ENCODE measurements around the gene FSTL4. TPM values are rescaled to one million over a fixed set of nuclear protein-coding genes. Genes with fewer than 3 reads are reported as not detected.
"Not testable (repeated sequence)": the region's sequence is repeated elsewhere in the genome, so short reads cannot be mapped to it uniquely, and the experiment has no call there.

FSTL4 gene
- total and polyA plus RNA-seq, 4 donors: 0.42 TPM; not detected in 3

DNA sequence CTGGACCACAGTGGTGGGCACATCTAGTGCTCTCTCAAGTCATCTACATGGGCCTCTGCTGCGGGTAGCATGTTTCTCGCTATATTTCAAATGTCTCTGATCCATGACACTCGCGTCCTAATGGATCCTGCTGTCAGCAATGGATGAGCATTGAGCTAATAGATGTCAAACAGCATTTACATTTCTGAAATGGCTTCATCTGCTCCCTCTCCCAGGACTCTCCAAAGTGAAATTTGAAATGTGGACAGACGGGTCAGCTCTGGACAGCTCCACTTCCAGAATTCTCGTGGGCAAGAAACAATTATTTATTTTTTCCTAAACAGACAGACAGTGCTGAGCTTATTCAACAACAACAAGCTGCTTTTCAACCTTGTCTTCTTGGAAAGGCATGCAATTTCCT is 58.1 kb downstream of the FSTL4 start:
- WGBS, 2 donors: 58 to 68% methylated on average over 6 of the region's 6 CpGs
- intact Hi-C loops (cut with DNase I): no loop called here

DNA sequence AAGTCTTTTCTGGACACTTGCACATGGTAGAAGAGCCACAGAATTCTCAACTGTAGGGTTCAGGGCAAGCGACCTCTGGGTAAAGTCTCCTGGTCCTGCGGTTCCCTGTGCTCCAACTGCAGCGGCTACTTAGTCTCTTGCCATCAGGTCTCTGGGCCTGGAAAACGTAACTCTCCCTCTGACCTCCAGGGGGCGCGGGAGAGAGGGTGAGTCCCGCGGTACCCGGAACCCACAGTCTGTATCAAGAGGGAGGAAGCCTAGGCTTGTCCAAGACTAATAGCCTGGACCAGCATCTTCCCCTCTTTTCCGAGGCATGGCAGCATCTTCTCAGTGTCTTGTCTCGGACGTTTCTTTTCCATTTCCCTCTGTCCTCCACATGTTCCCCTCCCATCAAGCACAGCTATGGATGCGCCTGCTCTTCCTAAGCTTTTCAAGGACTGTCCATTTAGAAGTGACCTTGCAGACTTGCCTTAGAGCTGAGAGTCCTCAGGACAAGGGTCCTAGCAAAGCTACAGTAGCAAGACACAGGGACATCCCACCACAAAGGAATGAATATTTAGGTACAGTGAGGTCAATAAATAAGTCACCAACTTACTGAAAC is 59.3 kb downstream of the FSTL4 start:
- peak; percentile 73 for ATAC-seq (ENCODE audit: low FRiP score)
- 25 to 26% methylated on average over 13 of the region's 13 CpGs for WGBS, 2 donors
- Histone ChIP-seq H3K4me1 (ENCODE audit: control insufficient read depth in 1 of 2, insufficient read depth in 2 of 2, low read length in 2 of 2) (no peaks in the 10 kb centered on the region), H3K4me3 (ENCODE audit: low read length in 2 of 2) (no peak overlapping the region), H3K27ac (ENCODE audit: low read depth in 1 of 2, low read length in 2 of 2) (no peak overlapping the region), H3K9me3 (ENCODE audit: control insufficient read depth, low read length) (no peaks in the 10 kb centered on the region), H3K36me3 (ENCODE audit: control insufficient read depth in 1 of 2, insufficient read depth in 2 of 2, low read length in 1 of 2) (no peaks in the 10 kb centered on the region), H3K27me3 (ENCODE audit: control insufficient read depth in 1 of 2, insufficient read depth in 2 of 2, low read length in 1 of 2) (peaks cover 0 to 2% of the 10 kb centered on the region in 2 donors)
- intact Hi-C loops (cut with DNase I): loop anchor here in 1 of 2 donors (1.0 kb wide), 1 partner anchor 316 kb away; no protein-coding TSS in a partner anchor
- DNase-seq: peak; percentile 60 to 78

More for the DNA sequence above, 58.1 kb downstream of the FSTL4 start:
- Histone ChIP-seq H3K4me3 (ENCODE audit: low read length in 2 of 2) (no peak overlapping the region), H3K27me3 (ENCODE audit: control insufficient read depth in 1 of 2, insufficient read depth in 2 of 2, low read length in 1 of 2) (peaks cover 0 to 2% of the 10 kb centered on the region in 2 donors), H3K36me3 (ENCODE audit: control insufficient read depth in 1 of 2, insufficient read depth in 2 of 2, low read length in 1 of 2) (no peaks in the 10 kb centered on the region), H3K27ac (ENCODE audit: low read depth in 1 of 2, low read length in 2 of 2) (no peak overlapping the region), H3K9me3 (ENCODE audit: control insufficient read depth, low read length) (no peaks in the 10 kb centered on the region), H3K4me1 (ENCODE audit: control insufficient read depth in 1 of 2, insufficient read depth in 2 of 2, low read length in 2 of 2) (no peaks in the 10 kb centered on the region)
- ATAC-seq (ENCODE audit: low FRiP score): no peak
- no peak for DNase-seq

DNA sequence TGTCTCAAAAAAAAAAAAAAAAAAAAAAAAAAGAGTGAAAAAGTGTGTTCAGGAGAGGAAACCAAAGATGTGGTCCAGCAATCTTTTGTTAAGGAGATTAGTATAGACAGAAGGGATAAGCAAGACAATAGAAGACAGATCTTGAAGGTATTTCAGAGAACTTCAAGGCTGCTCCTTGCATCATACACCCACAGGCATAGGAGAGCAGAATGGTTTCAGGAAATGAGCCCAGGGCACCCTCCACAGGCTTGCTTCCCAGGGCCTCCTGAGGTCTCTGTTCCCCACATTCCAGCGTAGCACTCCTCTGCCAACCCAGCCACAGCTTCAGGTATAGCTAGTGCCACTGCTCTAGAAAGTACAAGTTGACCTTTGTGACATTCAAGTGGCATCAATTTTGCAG is 65.8 kb downstream of the FSTL4 start:
- Histone ChIP-seq H3K4me3 (ENCODE audit: low read length in 2 of 2) (no peak overlapping the region), H3K9me3 (ENCODE audit: control insufficient read depth, low read length) (no peaks in the 10 kb centered on the region), H3K4me1 (ENCODE audit: control insufficient read depth in 1 of 2, insufficient read depth in 2 of 2, low read length in 2 of 2) (no peaks in the 10 kb centered on the region), H3K36me3 (ENCODE audit: control insufficient read depth in 1 of 2, insufficient read depth in 2 of 2, low read length in 1 of 2) (no peaks in the 10 kb centered on the region), H3K27me3 (ENCODE audit: control insufficient read depth in 1 of 2, insufficient read depth in 2 of 2, low read length in 1 of 2) (peaks cover 0 to 2% of the 10 kb centered on the region in 2 donors), H3K27ac (ENCODE audit: low read depth in 1 of 2, low read length in 2 of 2) (no peak overlapping the region)
- intact Hi-C loops (cut with DNase I): no loop called here
- no peak for DNase-seq
- no peak for ATAC-seq (ENCODE audit: low FRiP score)
- 72 to 79% methylated on average over 1 of the region's 1 CpG for WGBS, 2 donors

DNA sequence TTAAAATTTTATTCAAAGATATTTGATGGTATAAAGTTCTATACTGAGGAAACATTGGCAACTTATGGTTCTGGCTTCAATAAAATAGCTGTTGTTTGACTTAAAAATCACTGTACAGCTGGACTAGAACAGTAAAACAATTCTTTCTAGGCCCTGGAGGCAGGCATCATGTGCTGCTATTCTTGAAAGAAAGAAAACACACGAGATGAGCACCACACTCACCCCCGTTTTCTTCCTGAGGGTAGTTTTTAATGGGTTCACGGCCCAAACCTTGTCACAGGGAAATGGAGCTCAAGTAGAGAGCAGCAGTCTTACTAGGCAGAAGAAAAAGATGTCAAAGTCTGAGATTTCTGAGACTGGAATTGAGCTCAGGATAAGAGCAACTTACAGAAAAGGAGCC is 68.0 kb downstream of the FSTL4 start:
- intact Hi-C loops (cut with DNase I): no loop called here
- H3K4me1 ChIP-seq (ENCODE audit: control insufficient read depth in 1 of 2, insufficient read depth in 2 of 2, low read length in 2 of 2): no peaks in the 10 kb centered on the region

DNA sequence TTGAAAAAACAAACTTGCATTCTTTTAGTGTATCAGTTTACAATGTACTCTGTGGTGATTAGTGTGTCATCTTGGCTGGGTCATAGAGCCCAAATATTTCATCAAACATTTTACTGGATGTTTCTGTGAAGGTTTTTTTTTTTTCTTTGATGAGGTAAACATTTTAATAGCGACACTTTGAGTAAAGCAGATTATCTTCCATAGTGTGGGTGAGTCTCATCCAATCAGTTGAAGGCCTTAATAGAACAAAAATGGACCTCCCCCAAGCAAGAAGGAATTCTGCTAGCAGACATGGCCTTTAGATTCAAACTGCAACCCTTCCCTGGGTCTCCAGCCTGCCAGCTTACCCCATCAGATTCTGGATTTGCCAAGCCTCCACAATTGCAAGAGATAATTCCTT is 72.5 kb downstream of the FSTL4 start:
- DNase-seq (no peak), ATAC-seq (ENCODE audit: low FRiP score) (no peak)
- no peaks in the 10 kb centered on the region for H3K4me1 ChIP-seq (ENCODE audit: control insufficient read depth in 1 of 2, insufficient read depth in 2 of 2, low read length in 2 of 2)
- WGBS, 2 donors: 91 to 92% methylated on average over 1 of the region's 1 CpG
- intact Hi-C loops (cut with DNase I): no loop called here
- no peaks in the 10 kb centered on the region for H3K36me3 ChIP-seq (ENCODE audit: control insufficient read depth in 1 of 2, insufficient read depth in 2 of 2, low read length in 1 of 2)
- H3K9me3 ChIP-seq (ENCODE audit: control insufficient read depth, low read length): peaks cover 1% of the 10 kb centered on the region
- H3K27me3 ChIP-seq (ENCODE audit: control insufficient read depth in 1 of 2, insufficient read depth in 2 of 2, low read length in 1 of 2): peaks cover 0 to 2% of the 10 kb centered on the region in 2 donors
- no peak overlapping the region for H3K27ac ChIP-seq (ENCODE audit: low read depth in 1 of 2, low read length in 2 of 2)
- no peak overlapping the region for H3K4me3 ChIP-seq (ENCODE audit: low read length in 2 of 2)

More for the DNA sequence above, 68.0 kb downstream of the FSTL4 start:
- ATAC-seq (ENCODE audit: low FRiP score): no peak
- H3K36me3 ChIP-seq (ENCODE audit: control insufficient read depth in 1 of 2, insufficient read depth in 2 of 2, low read length in 1 of 2): no peaks in the 10 kb centered on the region
- WGBS, 2 donors: 44 to 52% methylated on average over 3 of the region's 3 CpGs
- H3K4me3 ChIP-seq (ENCODE audit: low read length in 2 of 2): no peak overlapping the region
- H3K27me3 ChIP-seq (ENCODE audit: control insufficient read depth in 1 of 2, insufficient read depth in 2 of 2, low read length in 1 of 2): peaks cover 0 to 2% of the 10 kb centered on the region in 2 donors
- peaks cover 1% of the 10 kb centered on the region for H3K9me3 ChIP-seq (ENCODE audit: control insufficient read depth, low read length)
- no peak overlapping the region for H3K27ac ChIP-seq (ENCODE audit: low read depth in 1 of 2, low read length in 2 of 2)
- no peak for DNase-seq

DNA sequence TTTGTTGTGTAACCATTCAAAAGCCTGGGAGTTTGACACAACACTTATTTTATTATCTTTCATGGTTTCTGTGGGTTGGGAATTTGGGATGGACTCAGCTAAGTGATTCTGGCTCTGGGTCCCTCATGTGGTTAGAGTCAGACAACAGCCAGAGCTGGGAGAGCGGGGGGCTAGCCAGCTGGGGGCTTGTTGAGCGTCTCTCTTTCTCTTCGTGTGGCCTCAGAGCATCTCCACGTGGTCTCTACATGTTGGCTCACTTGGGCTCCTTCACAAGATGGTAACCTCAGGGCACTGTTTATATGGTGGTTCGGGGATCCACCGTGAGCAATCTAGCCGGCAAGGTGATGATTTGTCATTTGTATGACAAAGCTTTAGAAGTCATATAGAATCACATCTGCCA is 73.6 kb downstream of the FSTL4 start:
- H3K27me3 ChIP-seq (ENCODE audit: control insufficient read depth in 1 of 2, insufficient read depth in 2 of 2, low read length in 1 of 2): peaks cover 0 to 2% of the 10 kb centered on the region in 2 donors
- intact Hi-C loops (cut with DNase I): no loop called here
- no peaks in the 10 kb centered on the region for H3K4me1 ChIP-seq (ENCODE audit: control insufficient read depth in 1 of 2, insufficient read depth in 2 of 2, low read length in 2 of 2)
- peaks cover 1% of the 10 kb centered on the region for H3K9me3 ChIP-seq (ENCODE audit: control insufficient read depth, low read length)
- 73 to 75% methylated on average over 7 of the region's 7 CpGs for WGBS, 2 donors
- ATAC-seq (ENCODE audit: low FRiP score) (no peak), DNase-seq (no peak)
- H3K36me3 ChIP-seq (ENCODE audit: control insufficient read depth in 1 of 2, insufficient read depth in 2 of 2, low read length in 1 of 2): no peaks in the 10 kb centered on the region
- H3K27ac ChIP-seq (ENCODE audit: low read depth in 1 of 2, low read length in 2 of 2): no peak overlapping the region
- no peak overlapping the region for H3K4me3 ChIP-seq (ENCODE audit: low read length in 2 of 2)

DNA sequence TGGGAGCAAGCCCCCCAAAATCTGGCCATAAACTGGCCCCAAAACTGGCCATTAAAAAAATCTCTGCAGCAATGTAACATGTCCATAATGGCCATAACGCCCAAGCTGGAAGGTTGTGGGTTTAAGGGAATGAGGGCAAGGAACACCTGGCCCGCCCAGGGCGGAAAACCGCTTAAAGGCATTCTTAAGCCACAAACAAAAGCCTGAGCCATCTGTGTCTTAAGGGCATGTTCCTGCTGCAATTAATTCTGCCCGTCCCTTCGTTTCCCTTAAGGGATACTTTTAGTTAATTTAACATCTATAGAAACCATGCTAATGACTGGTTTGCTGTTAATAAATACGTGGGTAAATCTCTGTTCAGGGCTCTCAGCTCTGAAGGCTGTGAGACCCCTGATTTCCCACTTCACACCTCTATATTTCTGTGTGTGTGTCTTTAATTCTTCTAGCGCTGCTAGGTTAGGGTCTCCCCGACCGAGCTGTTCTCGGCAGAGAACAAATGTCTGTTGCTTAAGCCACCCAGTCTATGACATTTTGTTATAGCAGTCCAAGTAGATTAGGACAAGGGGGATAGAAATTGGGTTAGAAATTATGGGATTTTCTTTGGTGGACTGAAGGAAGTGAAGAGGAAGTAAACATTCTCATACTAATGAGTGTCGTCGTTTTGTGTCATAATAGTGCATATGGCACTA is 77.0 kb downstream of the FSTL4 start:
- H3K4me3 ChIP-seq (ENCODE audit: low read length in 2 of 2); intact Hi-C loops (cut with DNase I); H3K27ac ChIP-seq (ENCODE audit: low read depth in 1 of 2, low read length in 2 of 2); ATAC-seq (ENCODE audit: low FRiP score); H3K36me3 ChIP-seq (ENCODE audit: control insufficient read depth in 1 of 2, insufficient read depth in 2 of 2, low read length in 1 of 2); DNase-seq; H3K4me1 ChIP-seq (ENCODE audit: control insufficient read depth in 1 of 2, insufficient read depth in 2 of 2, low read length in 2 of 2); H3K27me3 ChIP-seq (ENCODE audit: control insufficient read depth in 1 of 2, insufficient read depth in 2 of 2, low read length in 1 of 2); H3K9me3 ChIP-seq (ENCODE audit: control insufficient read depth, low read length): not testable (repeated sequence)
- 61 to 72% methylated on average over 13 of the region's 13 CpGs for WGBS, 2 donors

DNA sequence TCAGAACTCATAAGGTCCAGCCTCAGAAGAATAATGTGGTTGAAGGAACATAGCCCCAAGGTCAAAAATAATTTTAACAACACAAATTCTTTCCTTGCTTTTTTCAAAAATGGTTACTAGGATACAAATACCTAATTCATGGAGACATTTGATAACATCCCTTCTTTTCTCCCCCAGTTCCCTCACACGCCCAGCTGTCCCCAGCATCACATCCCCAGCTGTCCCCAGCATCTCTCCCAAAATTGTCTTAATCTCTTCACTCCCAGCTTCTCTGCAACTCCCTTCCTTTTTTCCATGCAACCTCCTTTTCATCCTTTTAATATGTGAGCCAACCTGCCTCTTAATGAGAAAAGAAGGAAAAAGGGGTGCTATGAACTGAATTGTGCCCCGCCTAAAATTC is 77.8 kb downstream of the FSTL4 start:
- Histone ChIP-seq H3K4me3 (ENCODE audit: low read length in 2 of 2) (no peak overlapping the region), H3K9me3 (ENCODE audit: control insufficient read depth, low read length) (no peaks in the 10 kb centered on the region), H3K4me1 (ENCODE audit: control insufficient read depth in 1 of 2, insufficient read depth in 2 of 2, low read length in 2 of 2) (no peaks in the 10 kb centered on the region), H3K27ac (ENCODE audit: low read depth in 1 of 2, low read length in 2 of 2) (no peak overlapping the region), H3K36me3 (ENCODE audit: control insufficient read depth in 1 of 2, insufficient read depth in 2 of 2, low read length in 1 of 2) (no peaks in the 10 kb centered on the region), H3K27me3 (ENCODE audit: control insufficient read depth in 1 of 2, insufficient read depth in 2 of 2, low read length in 1 of 2) (no peaks in the 10 kb centered on the region)
- ATAC-seq (ENCODE audit: low FRiP score) (no peak), DNase-seq (no peak)
- intact Hi-C loops (cut with DNase I): no loop called here
- 94 to 95% methylated on average over 2 of the region's 2 CpGs for WGBS, 2 donors

DNA sequence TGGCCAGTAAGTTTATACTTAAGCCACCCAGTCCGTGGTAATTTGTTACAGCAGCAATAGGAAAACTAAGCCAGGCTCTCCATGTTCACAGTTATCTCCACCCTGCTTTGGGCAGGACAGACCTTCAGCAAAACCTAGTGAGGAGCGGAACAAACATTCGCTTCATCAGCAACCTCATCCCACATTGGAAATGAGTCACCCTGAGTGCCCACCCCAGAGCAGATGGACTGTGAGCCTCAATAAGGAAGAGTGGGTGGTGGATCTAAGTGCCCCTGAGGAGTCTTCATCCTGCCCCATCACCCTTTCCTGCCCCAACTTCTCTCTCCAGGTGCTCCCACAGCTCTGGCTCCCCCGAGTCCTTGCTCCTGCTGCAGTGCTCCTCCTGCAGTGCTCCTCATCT is 78.8 kb downstream of the FSTL4 start:
- Histone ChIP-seq H3K36me3 (ENCODE audit: control insufficient read depth in 1 of 2, insufficient read depth in 2 of 2, low read length in 1 of 2) (no peaks in the 10 kb centered on the region), H3K4me1 (ENCODE audit: control insufficient read depth in 1 of 2, insufficient read depth in 2 of 2, low read length in 2 of 2) (no peaks in the 10 kb centered on the region), H3K27me3 (ENCODE audit: control insufficient read depth in 1 of 2, insufficient read depth in 2 of 2, low read length in 1 of 2) (no peaks in the 10 kb centered on the region), H3K9me3 (ENCODE audit: control insufficient read depth, low read length) (no peaks in the 10 kb centered on the region), H3K4me3 (ENCODE audit: low read length in 2 of 2) (no peak overlapping the region), H3K27ac (ENCODE audit: low read depth in 1 of 2, low read length in 2 of 2) (no peak overlapping the region)
- ATAC-seq (ENCODE audit: low FRiP score): no peak
- intact Hi-C loops (cut with DNase I): no loop called here
- DNase-seq: no peak
- 94 to 96% methylated on average over 4 of the region's 4 CpGs for WGBS, 2 donors
